Esophagus squamous epithelium (tissue), 4 donors: ENCODE results near the gene SHFL.

Experiments used
- CTCF ChIP-seq, 6 experiments: fragments of 450-650 bp in 4 of 6; fragments of 200-600 bp in 2 of 6; sonication (generic) in 2 of 6; IDR thresholded peaks; one replicate each; pipeline ENCODE4 v1.5.1; 2016 to 2019; ENCODE audit warnings: antibody characterized with exemption in 6 of 6, mild to moderate bottlenecking in 4 of 6, moderate library complexity in 4 of 6
- POLR2A ChIP-seq, 4 donors: fragments of 450-650 bp; IDR thresholded peaks; one replicate each; pipeline ENCODE4 v1.6.1; 2017; ENCODE audit warnings: antibody characterized with exemption in 4 of 4, mild to moderate bottlenecking in 4 of 4, moderate library complexity in 3 of 4

GRCh38 chr19:10036601-10037071 is 49.5 kb upstream of the SHFL start:
- no peak for TF ChIP-seq CTCF (IDR thresholded peaks at IDR 0.05)
- no peak for TF ChIP-seq POLR2A (IDR thresholded peaks at IDR 0.05)
